ENCODE data around the gene CAPZB.

DNA sequence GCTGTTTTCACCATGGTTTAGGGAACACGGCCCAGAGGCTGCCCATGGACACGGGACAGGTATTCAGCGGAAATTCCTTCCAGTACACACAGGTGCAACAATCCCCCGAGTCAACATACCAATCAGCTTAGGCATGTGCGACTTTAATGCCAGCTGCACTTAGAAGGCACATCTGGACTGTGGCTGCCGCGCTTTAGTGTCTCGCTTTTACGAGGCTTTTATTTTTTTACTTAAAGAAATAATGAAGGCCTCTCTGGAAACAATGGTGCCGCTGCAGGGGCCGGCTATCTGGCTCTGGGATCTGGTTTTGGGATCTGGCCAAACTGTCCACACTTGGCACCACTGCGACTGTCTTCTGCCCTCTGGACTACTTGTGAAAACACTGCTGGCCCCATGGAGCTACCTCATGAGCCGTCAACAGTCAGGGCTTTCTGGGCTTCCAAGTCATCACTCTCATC lies 117.7 kb downstream of the CAPZB start:
- TF ChIP-seq, protein P1, sequence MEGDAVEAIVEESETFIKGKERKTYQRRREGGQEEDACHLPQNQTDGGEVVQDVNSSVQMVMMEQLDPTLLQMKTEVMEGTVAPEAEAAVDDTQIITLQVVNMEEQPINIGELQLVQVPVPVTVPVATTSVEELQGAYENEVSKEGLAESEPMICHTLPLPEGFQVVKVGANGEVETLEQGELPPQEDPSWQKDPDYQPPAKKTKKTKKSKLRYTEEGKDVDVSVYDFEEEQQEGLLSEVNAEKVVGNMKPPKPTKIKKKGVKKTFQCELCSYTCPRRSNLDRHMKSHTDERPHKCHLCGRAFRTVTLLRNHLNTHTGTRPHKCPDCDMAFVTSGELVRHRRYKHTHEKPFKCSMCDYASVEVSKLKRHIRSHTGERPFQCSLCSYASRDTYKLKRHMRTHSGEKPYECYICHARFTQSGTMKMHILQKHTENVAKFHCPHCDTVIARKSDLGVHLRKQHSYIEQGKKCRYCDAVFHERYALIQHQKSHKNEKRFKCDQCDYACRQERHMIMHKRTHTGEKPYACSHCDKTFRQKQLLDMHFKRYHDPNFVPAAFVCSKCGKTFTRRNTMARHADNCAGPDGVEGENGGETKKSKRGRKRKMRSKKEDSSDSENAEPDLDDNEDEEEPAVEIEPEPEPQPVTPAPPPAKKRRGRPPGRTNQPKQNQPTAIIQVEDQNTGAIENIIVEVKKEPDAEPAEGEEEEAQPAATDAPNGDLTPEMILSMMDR (IDR thresholded peaks at IDR 0.05): no peak
- no peak for TF ChIP-seq POLR2A (IDR thresholded peaks at IDR 0.05)
